K562 (cell line): Measurements from ENCODE around the gene CD164L2. TPM values are rescaled to one million over a fixed set of nuclear protein-coding genes. Genes with fewer than 3 reads are reported as not detected.

Source experiments
- ATF3 ChIP-seq, 2 experiments: fragments of 450-650 bp in 1 of 2; sonication (generic) in 1 of 2; formaldehyde crosslinking in 1 of 2; IDR thresholded peaks in 1 of 2; conservative IDR thresholded peaks in 1 of 2; 2 replicates each; pipeline versions ENCODE4 v1.6.1 to v1.8.1; 2016 to 2023; ENCODE audit warnings: mild to moderate bottlenecking in 2 of 2, moderate library complexity in 2 of 2, inconsistent platforms in 1 of 2, missing genetic modification reagents in 1 of 2
- CHD1 ChIP-seq: fragments of 200-600 bp; sonication (generic); IDR thresholded peaks from one replicate; pipeline ENCODE4 v1.6.1; 2012; ENCODE audit warnings: mild to moderate bottlenecking, moderate library complexity, low read length, inconsistent platforms
- EHMT2 ChIP-seq: fragments of 450-650 bp; IDR thresholded peaks from 2 replicates; pipeline ENCODE4 v1.6.1; 2018; ENCODE audit warnings: antibody characterized with exemption
- KDM1A ChIP-seq, 2 experiments: fragments of 450-650 bp; IDR thresholded peaks; 2 replicates each; pipeline ENCODE4 v1.6.1; 2016; ENCODE audit warnings: mild to moderate bottlenecking in 2 of 2
- MCM5 ChIP-seq: fragments of 450-650 bp; IDR thresholded peaks from 2 replicates; pipeline ENCODE4 v1.6.1; 2016; ENCODE audit warnings: low read depth
- NFE2L1 ChIP-seq: fragments of 450-650 bp; IDR thresholded peaks from 2 replicates; pipeline ENCODE4 v1.6.1; 2016; ENCODE audit warnings: missing genetic modification characterization, low read depth, mild to moderate bottlenecking, missing compliant biosample characterization, moderate library complexity, borderline replicate concordance
- PCBP2 ChIP-seq: fragments of 200-400 bp; formaldehyde crosslinking; IDR thresholded peaks from 2 replicates; pipeline ENCODE4 v1.6.1; 2018; ENCODE audit warnings: low read length, low read depth, mild to moderate bottlenecking, moderate library complexity; ENCODE audit not compliant: poor library complexity, severe bottlenecking
- PREB ChIP-seq: sonication (generic); formaldehyde crosslinking; IDR thresholded peaks from 2 replicates; pipeline ENCODE4 v1.8.1; 2023; ENCODE audit warnings: mild to moderate bottlenecking, missing genetic modification reagents
- RB1 ChIP-seq: fragments of 450-650 bp; IDR thresholded peaks from 2 replicates; pipeline ENCODE4 v1.6.1; 2017; ENCODE audit warnings: low read depth, mild to moderate bottlenecking
- RBBP5 ChIP-seq: fragments of 200-600 bp; sonication (generic); IDR thresholded peaks from 2 replicates; pipeline ENCODE4 v1.6.1; 2012; ENCODE audit warnings: borderline replicate concordance, mild to moderate bottlenecking, low read length, control low read depth, inconsistent platforms; ENCODE audit not compliant: insufficient read depth, poor library complexity, severe bottlenecking
- RBM22 ChIP-seq: fragments of 200-400 bp; formaldehyde crosslinking; IDR thresholded peaks from 2 replicates; pipeline ENCODE4 v1.6.1; 2018; ENCODE audit warnings: low read length, low read depth; ENCODE audit not compliant: poor library complexity, severe bottlenecking
- SETDB1 ChIP-seq: IDR thresholded peaks from one replicate; pipeline ENCODE4 v1.6.1; 2012; ENCODE audit warnings: low read length, control low read depth, inconsistent platforms
- SIN3A ChIP-seq, 2 experiments: fragments of 150-350 bp in 1 of 2; IDR thresholded peaks; 2 replicates each; pipeline ENCODE4 v1.6.1; 2011 to 2016; ENCODE audit warnings: borderline replicate concordance in 2 of 2, low read depth in 2 of 2, low read length in 2 of 2, mild to moderate bottlenecking in 2 of 2, moderate library complexity in 2 of 2; ENCODE audit not compliant: control insufficient read depth in 1 of 2
- SP2 ChIP-seq: IDR thresholded peaks from 2 replicates; pipeline ENCODE4 v1.6.1; 2011; ENCODE audit warnings: mild to moderate bottlenecking, low read depth, low read length, moderate library complexity; ENCODE audit not compliant: poor library complexity, severe bottlenecking; ENCODE audit errors: extremely low read depth
- SREBF1 ChIP-seq: fragments of 150-350 bp; IDR thresholded peaks from 2 replicates; pipeline ENCODE4 v1.6.1; 2014; ENCODE audit warnings: antibody characterized with exemption, low read depth, low read length, borderline replicate concordance
- SRSF1 ChIP-seq: fragments of 200-400 bp; formaldehyde crosslinking; IDR thresholded peaks from 2 replicates; pipeline ENCODE4 v1.6.1; 2017; ENCODE audit warnings: mild to moderate bottlenecking, low read depth, low read length, moderate library complexity
- THRAP3 ChIP-seq: fragments of 450-650 bp; IDR thresholded peaks from 2 replicates; pipeline ENCODE4 v1.6.1; 2016; ENCODE audit warnings: mild to moderate bottlenecking, inconsistent platforms, borderline replicate concordance
- TSC22D4 ChIP-seq: fragments of 450-650 bp; IDR thresholded peaks from 2 replicates; pipeline ENCODE4 v1.6.1; 2016; ENCODE audit warnings: missing genetic modification characterization, missing biosample characterization, control low read depth
- ZKSCAN3 ChIP-seq: fragments of 250-450 bp; sonication (Bioruptor Pico); IDR thresholded peaks from 2 replicates; pipeline ENCODE4 v1.4.0; 2020
- ZKSCAN8 ChIP-seq: fragments of 200-800 bp; sonication (Bioruptor generic); IDR thresholded peaks from 2 replicates; pipeline ENCODE4 v1.6.1; 2016; ENCODE audit warnings: missing genetic modification characterization, missing compliant biosample characterization
- ZNF76 ChIP-seq: fragments of 250-450 bp; sonication (Bioruptor Pico); IDR thresholded peaks from 2 replicates; pipeline ENCODE4 v1.4.0; 2020; ENCODE audit warnings: mild to moderate bottlenecking, moderate library complexity, borderline replicate concordance
- polyA plus RNA-seq, 8 experiments: library from polyadenylated mRNA; depleted of rRNA in 4 of 8; stranded (reverse) in 5 of 8; unstranded in 3 of 8; fragments of >200 nt; fragmentation: Nextera tagmentation in 2 of 8; fragmentation: Illumina TruSeq in 1 of 8; extraction: Ambion mirVana in 2 of 8; extraction: Trizol in 1 of 8; gene quantifications; 2 replicates each; pipeline versions ENCODE4 v1.2.1 to v1.2.3, GENCODE V29; 2011 to 2014; ENCODE audit warnings: inconsistent platforms in 1 of 8, missing spikeins in 1 of 8
- total RNA-seq, 7 experiments: library from RNA; depleted of rRNA in 6 of 7; stranded (reverse); fragments of >200 nt in 6 of 7; fragmentation: Illumina TruSeq in 2 of 7; extraction: Trizol in 2 of 7; gene quantifications; 2 replicates each; pipeline versions ENCODE4 v1.2.1 to v1.2.3, GENCODE V29; 2011 to 2021; ENCODE audit warnings: low replicate concordance in 1 of 7
- TF ChIP-seq, protein P1 (sequence below): fragments of 150-350 bp; IDR thresholded peaks from 2 replicates; pipeline ENCODE4 v1.6.1; 2014; ENCODE audit warnings: low read depth, mild to moderate bottlenecking, low read length, borderline replicate concordance

Gene CD164L2
- total and polyA plus RNA-seq, 9 of the 15 experiments (the other 6 are each of a cell fraction or from before 2014, with no cell fraction given), result 0.08 to 0.92 (median 0.38) TPM; not detected in 1

DNA sequence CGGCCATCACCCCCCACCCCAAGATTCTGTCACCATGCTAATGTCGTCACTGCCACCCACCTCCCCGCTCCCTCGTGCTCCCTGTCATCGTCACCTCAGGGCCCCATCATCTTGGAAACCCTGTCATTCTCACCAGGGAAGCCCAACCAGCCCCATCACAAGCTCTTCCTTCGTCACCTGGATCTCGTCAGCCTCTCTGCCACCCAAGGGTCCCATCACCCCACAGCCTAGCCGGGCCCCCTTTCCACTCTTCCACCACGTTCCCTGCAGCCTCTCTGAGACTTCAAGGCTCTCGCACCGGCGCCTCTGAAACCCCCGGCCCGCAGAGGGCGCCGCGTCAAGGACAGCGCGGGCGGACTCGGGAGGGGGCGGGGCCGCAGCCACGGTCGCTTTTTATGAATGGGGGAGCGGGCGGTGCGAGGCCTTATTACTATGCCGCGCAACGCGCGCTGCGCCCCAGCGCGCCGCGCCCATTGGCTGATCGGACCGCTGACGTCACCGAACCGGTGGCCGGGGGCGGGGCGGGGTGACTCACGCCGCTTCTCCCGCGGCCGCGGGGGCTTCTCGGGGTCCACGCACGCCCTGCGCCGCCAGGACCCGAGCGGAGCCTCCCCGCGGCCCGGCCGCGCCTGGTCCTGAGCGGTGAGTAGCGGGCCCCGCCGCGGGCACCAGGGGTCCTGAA is 9.1 kb upstream of the CD164L2 start, which contains the start of gene GPR3 (continued):
- no peak for TF ChIP-seq CHD1
- TF ChIP-seq SP2, result peak; percentile 7
- TF ChIP-seq TSC22D4 (tag), result no peak
- TF ChIP-seq SRSF1, result no peak
- TF ChIP-seq RBBP5, result peak; percentile 74
- TF ChIP-seq EHMT2, result no peak
- TF ChIP-seq, protein P1, sequence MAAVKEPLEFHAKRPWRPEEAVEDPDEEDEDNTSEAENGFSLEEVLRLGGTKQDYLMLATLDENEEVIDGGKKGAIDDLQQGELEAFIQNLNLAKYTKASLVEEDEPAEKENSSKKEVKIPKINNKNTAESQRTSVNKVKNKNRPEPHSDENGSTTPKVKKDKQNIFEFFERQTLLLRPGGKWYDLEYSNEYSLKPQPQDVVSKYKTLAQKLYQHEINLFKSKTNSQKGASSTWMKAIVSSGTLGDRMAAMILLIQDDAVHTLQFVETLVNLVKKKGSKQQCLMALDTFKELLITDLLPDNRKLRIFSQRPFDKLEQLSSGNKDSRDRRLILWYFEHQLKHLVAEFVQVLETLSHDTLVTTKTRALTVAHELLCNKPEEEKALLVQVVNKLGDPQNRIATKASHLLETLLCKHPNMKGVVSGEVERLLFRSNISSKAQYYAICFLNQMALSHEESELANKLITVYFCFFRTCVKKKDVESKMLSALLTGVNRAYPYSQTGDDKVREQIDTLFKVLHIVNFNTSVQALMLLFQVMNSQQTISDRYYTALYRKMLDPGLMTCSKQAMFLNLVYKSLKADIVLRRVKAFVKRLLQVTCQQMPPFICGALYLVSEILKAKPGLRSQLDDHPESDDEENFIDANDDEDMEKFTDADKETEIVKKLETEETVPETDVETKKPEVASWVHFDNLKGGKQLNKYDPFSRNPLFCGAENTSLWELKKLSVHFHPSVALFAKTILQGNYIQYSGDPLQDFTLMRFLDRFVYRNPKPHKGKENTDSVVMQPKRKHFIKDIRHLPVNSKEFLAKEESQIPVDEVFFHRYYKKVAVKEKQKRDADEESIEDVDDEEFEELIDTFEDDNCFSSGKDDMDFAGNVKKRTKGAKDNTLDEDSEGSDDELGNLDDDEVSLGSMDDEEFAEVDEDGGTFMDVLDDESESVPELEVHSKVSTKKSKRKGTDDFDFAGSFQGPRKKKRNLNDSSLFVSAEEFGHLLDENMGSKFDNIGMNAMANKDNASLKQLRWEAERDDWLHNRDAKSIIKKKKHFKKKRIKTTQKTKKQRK, result no peak
- TF ChIP-seq NFE2L1 (tag), result no peak
- no peak for TF ChIP-seq PREB (CRISPR knock-in tag)
- no peak for TF ChIP-seq SETDB1
- 0 out of 2 replicates have a peak, but pooled peaks have one; percentile 18 for TF ChIP-seq THRAP3
- TF ChIP-seq RB1, result peak; percentile 98
- TF ChIP-seq SREBF1, result no peak
- TF ChIP-seq RBM22, result no peak
- no peak for TF ChIP-seq MCM5
- TF ChIP-seq ATF3 (IDR thresholded peaks at IDR 0.05), result peak; percentile 97
- TF ChIP-seq ATF3 (CRISPR knock-in tag; conservative IDR thresholded peaks at IDR 0.05), result peak; percentile 56; the same call in 1 of the 2 replicates
- TF ChIP-seq SIN3A (IDR thresholded peaks at IDR 0.05; ENCODE audit: borderline replicate concordance in 2 of 2, control insufficient read depth in 1 of 2, low read depth in 2 of 2, low read length in 2 of 2), result peak in 1 of 2 experiments; percentile 49; a peak in 1 of 4 replicates
- TF ChIP-seq KDM1A (IDR thresholded peaks at IDR 0.05), result no peak
- no peak for TF ChIP-seq ZKSCAN8 (CRISPR knock-in tag)
- no peak for TF ChIP-seq PCBP2
- peak; percentile 52; the same call in 1 of the 2 replicates for TF ChIP-seq ZNF76 (CRISPR knock-in tag)
- no peak for TF ChIP-seq ZKSCAN3
